ENCODE measurements around the gene JAG2. TPM values are rescaled to one million over a fixed set of nuclear protein-coding genes. Genes with fewer than 3 reads are reported as not detected.

Gene JAG2
- total RNA-seq, 4 donors from 2014 or later, result 5.4 to 29.9 (median 6.6) TPM

- peaks cover 0 to 9% of the 10 kb centered on the region in 2 donors for H3K9me3 ChIP-seq
- H3K4me3 ChIP-seq, result no peak overlapping the region
- peak; percentile 4 for DNase-seq
- H3K27ac ChIP-seq, result no peak overlapping the region
- in situ Hi-C loops (cut with MboI; ENCODE audit: low pct_ligation_motif_present in 1 of 4, low pct_unique_long_range_greater_than_20kb in 1 of 4, low sequenced_read_pairs in 3 of 4) (no loop called here), intact Hi-C loops (cut with DNase I; ENCODE audit: low total_unique reads) (no loop called here)
- H3K4me1 ChIP-seq, result no peaks in the 10 kb centered on the region
- TF ChIP-seq, protein P1, sequence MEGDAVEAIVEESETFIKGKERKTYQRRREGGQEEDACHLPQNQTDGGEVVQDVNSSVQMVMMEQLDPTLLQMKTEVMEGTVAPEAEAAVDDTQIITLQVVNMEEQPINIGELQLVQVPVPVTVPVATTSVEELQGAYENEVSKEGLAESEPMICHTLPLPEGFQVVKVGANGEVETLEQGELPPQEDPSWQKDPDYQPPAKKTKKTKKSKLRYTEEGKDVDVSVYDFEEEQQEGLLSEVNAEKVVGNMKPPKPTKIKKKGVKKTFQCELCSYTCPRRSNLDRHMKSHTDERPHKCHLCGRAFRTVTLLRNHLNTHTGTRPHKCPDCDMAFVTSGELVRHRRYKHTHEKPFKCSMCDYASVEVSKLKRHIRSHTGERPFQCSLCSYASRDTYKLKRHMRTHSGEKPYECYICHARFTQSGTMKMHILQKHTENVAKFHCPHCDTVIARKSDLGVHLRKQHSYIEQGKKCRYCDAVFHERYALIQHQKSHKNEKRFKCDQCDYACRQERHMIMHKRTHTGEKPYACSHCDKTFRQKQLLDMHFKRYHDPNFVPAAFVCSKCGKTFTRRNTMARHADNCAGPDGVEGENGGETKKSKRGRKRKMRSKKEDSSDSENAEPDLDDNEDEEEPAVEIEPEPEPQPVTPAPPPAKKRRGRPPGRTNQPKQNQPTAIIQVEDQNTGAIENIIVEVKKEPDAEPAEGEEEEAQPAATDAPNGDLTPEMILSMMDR (IDR thresholded peaks at IDR 0.05), result no peak
- TF ChIP-seq EP300 (IDR thresholded peaks at IDR 0.05; ENCODE audit: low read depth) (no peak), POLR2AphosphoS5 (IDR thresholded peaks at IDR 0.05) (no peak), POLR2A (IDR thresholded peaks at IDR 0.05) (no peak)
- 96% methylated on average over 5 to 27 of the region's 27 CpGs for WGBS, 2 donors (ENCODE audit: low coverage in 1 of 2)
- no peaks in the 10 kb centered on the region for H3K36me3 ChIP-seq
- no peaks in the 10 kb centered on the region for H3K27me3 ChIP-seq
These were observed 25.0 kb downstream of the JAG2 start for GRCh38 chr14:105143451-105144025.

GRCh38 chr14:105142651-105143450 lies 25.7 kb downstream of the JAG2 start:
- in situ Hi-C loops (cut with MboI; ENCODE audit: low pct_ligation_motif_present in 1 of 4, low pct_unique_long_range_greater_than_20kb in 1 of 4, low sequenced_read_pairs in 3 of 4) (no loop called here), intact Hi-C loops (cut with DNase I; ENCODE audit: low total_unique reads) (no loop called here)
- H3K27me3 ChIP-seq, result no peaks in the 10 kb centered on the region
- H3K4me3 ChIP-seq, result no peak overlapping the region
- TF ChIP-seq, protein P1 (IDR thresholded peaks at IDR 0.05), result no peak
- TF ChIP-seq POLR2A (IDR thresholded peaks at IDR 0.05), result no peak
- no peak for TF ChIP-seq POLR2AphosphoS5 (IDR thresholded peaks at IDR 0.05)
- no peak for TF ChIP-seq EP300 (IDR thresholded peaks at IDR 0.05; ENCODE audit: low read depth)
- no peak overlapping the region for H3K27ac ChIP-seq
- no peaks in the 10 kb centered on the region for H3K36me3 ChIP-seq
- peak; percentile 5 for DNase-seq
- WGBS, 2 donors (ENCODE audit: low coverage in 1 of 2), result 97% methylated on average over 52 of the region's 60 CpGs; no CpG with 5 or more reads in 1 of the 2 donors
- H3K9me3 ChIP-seq, result peaks cover 0 to 9% of the 10 kb centered on the region in 2 donors
- H3K4me1 ChIP-seq, result no peaks in the 10 kb centered on the region

DNA sequence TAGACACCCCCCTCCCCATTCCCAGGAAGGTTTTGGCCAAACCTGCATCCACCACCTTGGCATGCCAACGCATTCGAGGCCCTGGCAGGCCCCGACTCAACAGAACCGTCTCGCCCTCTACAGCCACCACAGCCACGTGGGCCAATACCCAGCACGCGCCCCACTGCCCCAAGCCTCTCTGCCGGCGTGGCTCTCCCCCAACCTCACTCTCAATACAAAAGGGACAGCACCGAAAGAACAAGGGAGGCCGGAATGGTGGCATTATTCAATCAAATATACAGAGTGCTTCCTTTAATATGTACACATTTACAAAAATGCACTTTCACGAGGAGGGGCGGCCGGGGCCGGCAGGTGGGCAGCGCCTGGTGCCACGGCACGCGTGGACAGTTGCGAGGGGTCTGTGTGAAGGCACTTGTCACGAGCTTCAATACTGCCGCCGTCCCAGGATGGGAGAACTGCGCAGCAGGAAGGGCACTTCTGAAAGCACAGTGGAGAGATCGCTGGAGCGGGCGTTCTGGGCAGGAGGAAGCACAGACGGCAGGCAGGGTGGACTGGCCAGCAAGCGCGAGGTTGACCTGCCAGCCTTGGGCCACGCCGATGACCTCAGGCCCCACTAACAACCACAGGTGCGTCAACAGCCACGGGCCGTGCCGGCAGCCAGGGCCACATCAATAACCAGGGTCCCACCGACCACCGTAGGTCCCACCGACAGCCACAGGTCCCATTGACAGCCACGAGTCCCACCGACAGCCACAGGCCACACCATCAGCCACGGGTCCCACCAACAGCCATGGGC lies 26.9 kb downstream of the JAG2 start:
- Histone ChIP-seq H3K4me1 (no peaks in the 10 kb centered on the region), H3K36me3 (no peaks in the 10 kb centered on the region), H3K27me3 (no peaks in the 10 kb centered on the region), H3K9me3 (peaks cover 0 to 9% of the 10 kb centered on the region in 2 donors), H3K4me3 (no peak overlapping the region), H3K27ac (no peak overlapping the region)
- peak; percentile 3 for DNase-seq
- intact Hi-C loops (cut with DNase I; ENCODE audit: low total_unique reads) (no loop called here), in situ Hi-C loops (cut with MboI; ENCODE audit: low pct_ligation_motif_present in 1 of 4, low pct_unique_long_range_greater_than_20kb in 1 of 4, low sequenced_read_pairs in 3 of 4) (no loop called here)
- no peak for TF ChIP-seq POLR2A (IDR thresholded peaks at IDR 0.05)
- no peak for TF ChIP-seq EP300 (IDR thresholded peaks at IDR 0.05; ENCODE audit: low read depth)
- TF ChIP-seq, protein P1 (IDR thresholded peaks at IDR 0.05), result no peak
- TF ChIP-seq POLR2AphosphoS5 (IDR thresholded peaks at IDR 0.05), result no peak
- 93% methylated on average over 42 of the region's 43 CpGs; no CpG with 5 or more reads in 1 of the 2 donors for WGBS, 2 donors (ENCODE audit: low coverage in 1 of 2)

DNA sequence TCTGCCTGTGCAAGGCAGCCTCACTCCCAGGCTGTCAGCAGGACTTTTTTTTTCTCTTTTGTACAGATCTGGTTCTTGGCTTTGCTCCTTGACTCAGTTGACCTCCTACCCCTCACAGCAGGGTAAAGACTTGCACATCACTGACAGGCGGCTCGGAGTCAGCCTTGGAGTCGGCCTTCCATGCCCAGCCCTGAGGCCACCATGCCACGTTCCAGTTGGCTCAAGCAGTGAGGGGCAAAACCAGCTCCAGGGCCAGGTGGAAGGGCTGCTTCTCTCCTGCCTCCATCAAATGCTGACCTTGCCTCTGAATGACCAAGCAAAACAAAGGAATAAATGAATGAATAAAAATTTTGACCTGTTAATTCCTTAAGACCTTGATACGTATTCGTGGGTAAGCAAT lies 27.6 kb downstream of the JAG2 start:
- no peaks in the 10 kb centered on the region for H3K4me1 ChIP-seq
- H3K4me3 ChIP-seq, result no peak overlapping the region
- DNase-seq, result no peak
- no peak overlapping the region for H3K27ac ChIP-seq
- TF ChIP-seq POLR2A (IDR thresholded peaks at IDR 0.05), result no peak
- TF ChIP-seq, protein P1 (IDR thresholded peaks at IDR 0.05), result no peak
- TF ChIP-seq POLR2AphosphoS5 (IDR thresholded peaks at IDR 0.05), result no peak
- TF ChIP-seq EP300 (IDR thresholded peaks at IDR 0.05; ENCODE audit: low read depth), result no peak
- H3K9me3 ChIP-seq, result peaks cover 0 to 9% of the 10 kb centered on the region in 2 donors
- intact Hi-C loops (cut with DNase I; ENCODE audit: low total_unique reads), result no loop called here
- in situ Hi-C loops (cut with MboI; ENCODE audit: low pct_ligation_motif_present in 1 of 4, low pct_unique_long_range_greater_than_20kb in 1 of 4, low sequenced_read_pairs in 3 of 4), result no loop called here
- no peaks in the 10 kb centered on the region for H3K36me3 ChIP-seq
- no peaks in the 10 kb centered on the region for H3K27me3 ChIP-seq
- WGBS, 2 donors (ENCODE audit: low coverage in 1 of 2), result 93% methylated on average over 2 to 6 of the region's 6 CpGs
